Stimulated activated CD8-positive, alpha-beta memory T cell treated with anti-CD3 and anti-CD28 coated beads, Interleukin-7, amount 100 ng/mL, for 24 hours (primary cell): ENCODE results near the gene AQP10.
"Not testable (repeated sequence)": the region's sequence is repeated elsewhere in the genome, so short reads cannot be mapped to it uniquely, and the experiment has no call there.

ENCODE experiments used
- DNase-seq: peaks from one replicate; pipeline ENCODE4 v3.0.0-alpha.2; 2020; ENCODE audit warnings: low read depth

Gene AQP10

DNA sequence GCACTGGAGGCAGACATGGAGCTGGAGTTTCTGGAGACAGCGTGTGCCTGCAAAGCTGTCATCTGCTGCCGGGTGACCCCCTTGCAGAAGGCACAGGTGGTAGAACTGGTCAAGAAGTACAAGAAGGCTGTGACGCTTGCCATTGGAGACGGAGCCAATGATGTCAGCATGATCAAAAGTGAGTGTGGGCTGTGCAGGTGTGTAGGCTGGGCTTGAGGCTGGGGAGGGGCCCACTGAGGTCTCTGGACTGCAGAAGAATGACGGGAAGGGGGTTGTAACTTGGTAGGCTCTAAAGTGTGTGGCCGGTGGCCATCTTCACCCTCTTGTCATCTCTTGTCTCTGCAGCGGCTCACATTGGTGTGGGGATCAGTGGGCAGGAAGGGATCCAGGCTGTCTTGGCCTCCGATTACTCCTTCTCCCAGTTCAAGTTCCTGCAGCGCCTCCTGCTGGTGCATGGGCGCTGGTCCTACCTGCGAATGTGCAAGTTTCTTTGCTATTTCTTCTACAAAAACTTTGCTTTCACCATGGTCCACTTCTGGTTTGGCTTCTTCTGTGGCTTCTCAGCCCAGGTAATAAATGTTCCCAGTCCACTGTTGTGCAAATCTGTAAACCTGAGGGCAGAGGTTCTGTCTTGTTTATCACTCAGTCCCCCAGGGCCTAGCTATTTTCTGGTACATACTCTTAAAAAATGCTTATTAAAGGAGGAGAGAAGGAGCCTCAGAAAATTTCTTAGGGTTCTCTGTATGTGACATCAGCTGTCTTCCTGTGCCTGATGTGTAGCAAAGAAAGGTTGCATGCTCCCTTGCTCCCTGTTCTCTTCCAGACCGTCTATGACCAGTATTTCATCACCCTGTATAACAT lies 24.3 kb downstream of the AQP10 start:
- DNase-seq, result peak; percentile 54

DNA sequence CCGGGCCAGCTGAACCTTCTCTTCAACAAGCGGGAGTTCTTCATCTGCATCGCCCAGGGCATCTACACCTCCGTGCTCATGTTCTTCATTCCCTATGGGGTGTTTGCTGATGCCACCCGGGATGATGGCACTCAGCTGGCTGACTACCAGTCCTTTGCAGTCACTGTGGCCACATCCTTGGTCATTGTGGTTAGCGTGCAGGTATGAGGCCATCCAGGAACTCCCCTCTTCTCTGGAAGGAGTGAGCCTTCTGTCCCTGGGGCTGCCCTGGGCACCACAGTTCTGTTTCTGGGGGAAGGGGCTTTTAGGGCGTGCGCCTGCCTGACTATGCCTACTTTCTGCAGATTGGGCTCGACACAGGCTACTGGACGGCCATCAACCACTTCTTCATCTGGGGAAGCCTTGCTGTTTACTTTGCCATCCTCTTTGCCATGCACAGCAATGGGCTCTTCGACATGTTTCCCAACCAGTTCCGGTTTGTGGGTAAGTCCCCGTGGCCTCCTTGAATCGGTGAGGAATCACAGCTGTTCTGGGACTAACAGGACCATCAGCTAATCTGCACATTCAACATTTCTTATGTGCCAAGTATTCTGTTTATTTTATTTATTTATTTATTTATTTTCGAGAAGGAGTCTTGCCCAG lies 25.5 kb downstream of the AQP10 start:
- DNase-seq, result no peak

DNA sequence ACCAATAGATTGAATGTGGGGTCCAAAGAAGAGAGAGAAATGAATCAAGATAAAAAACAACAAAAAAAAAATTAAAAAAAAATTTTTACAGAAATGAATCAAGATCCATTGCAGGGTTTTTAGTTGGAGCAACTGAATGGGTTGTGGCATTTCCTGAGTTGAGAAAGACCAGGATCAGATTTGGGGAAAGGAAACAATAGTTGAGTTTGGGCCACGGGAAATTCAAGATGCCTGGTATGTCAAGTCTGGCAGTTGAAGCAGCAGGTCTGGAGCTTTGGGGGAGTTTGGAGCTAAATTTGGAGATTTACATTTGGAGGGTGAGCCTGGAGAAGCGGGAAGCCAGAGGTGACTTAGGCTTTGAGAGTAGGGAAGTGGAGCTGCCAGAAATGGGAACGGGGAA lies 27.1 kb downstream of the AQP10 start:
- DNase-seq, result no peak

DNA sequence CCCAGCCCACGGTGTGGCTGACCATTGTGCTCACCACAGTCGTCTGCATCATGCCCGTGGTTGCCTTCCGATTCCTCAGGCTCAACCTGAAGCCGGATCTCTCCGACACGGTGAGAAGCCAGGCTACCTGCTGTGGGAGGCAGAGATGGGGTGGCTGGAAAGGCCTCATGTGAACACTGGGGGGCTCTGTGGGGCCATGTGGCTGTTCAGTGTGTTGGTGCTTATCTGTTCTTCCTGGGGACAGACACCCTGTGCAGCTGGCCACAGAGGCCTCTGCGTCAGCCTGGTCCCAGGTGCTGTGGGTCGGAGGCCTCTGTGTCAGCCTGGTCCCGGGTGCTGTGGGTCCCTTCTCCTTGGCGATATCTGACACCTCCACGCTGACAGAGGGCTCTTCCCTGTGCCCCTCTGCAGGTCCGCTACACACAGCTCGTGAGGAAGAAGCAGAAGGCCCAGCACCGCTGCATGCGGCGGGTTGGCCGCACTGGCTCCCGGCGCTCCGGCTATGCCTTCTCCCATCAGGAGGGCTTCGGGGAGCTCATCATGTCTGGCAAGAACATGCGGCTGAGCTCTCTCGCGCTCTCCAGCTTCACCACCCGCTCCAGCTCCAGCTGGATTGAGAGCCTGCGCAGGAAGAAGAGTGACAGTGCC lies 27.7 kb downstream of the AQP10 start:
- no peak for DNase-seq

DNA sequence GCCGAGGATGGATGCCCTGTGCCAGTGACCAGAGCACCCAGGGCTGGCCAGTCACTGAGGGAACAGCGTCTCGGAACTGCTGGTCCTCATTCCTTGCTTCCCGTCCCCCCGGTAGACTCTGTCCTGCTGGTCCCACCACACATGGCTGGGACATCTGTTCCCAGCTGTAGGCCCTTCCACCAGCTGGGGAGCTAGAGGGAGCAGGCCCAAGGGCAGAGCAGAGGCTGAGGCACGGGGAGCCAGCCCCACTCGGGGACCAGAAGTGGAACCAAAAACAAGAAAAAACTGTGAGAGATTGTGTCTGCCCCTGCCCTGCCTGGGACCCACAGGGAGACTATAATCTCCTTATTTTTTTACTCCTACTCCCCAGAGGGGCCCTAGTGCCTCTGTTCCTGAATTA lies 28.2 kb downstream of the AQP10 start:
- DNase-seq, result no peak

DNA sequence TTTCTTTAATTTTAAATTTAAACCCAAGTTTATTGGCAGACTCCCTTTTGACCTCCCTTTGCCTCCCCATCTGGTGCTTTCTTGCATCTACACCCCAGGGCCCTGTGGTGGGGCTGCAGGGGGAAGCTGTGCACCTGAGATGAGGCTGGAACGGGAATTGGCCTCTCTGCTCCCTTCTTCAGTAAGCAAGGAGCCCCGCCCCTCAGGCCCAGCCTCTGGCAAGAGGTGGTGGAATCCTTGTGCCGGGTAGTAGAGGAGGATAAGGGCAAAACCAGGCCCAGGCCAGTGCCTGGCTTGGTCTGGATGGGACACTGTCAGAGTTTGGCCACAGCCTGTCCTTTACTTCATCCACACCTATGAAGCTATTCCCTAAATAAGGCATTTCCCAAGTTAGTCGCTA lies 29.5 kb downstream of the AQP10 start:
- no peak for DNase-seq

DNA sequence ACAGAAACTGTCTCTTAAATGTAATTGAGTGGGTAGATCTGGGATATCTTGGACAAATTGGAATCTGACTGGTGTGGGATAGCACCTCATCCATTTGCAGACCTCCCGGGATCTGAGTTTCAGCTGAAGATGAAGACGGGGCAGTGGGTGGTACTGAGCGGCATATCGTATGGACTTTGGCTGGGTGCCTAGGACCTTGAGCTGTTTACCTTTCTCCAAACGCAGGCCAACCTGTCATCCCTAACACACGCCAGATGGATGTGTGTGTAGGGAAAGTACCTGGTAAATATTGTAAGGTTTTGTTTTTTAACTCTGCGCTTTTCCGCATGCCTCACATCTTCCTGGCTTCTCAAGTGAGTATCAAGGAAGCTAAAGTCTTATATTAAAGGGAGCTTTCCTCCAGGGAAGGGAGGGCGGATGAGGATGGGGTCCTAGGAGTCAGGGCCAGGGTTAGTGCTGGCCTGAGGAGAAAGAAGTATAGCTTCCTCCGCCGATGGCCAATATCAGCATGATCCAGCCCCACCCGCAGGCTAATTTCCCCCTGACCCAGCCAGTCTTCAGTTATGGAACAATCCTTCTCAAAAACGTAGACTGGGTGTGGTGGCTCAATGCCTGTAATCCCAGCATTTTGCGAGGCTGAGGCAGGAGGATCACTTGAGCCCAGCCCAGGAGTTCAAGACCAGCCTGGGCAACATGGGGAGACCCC lies 30.6 kb downstream of the AQP10 start:
- no peak for DNase-seq

DNA sequence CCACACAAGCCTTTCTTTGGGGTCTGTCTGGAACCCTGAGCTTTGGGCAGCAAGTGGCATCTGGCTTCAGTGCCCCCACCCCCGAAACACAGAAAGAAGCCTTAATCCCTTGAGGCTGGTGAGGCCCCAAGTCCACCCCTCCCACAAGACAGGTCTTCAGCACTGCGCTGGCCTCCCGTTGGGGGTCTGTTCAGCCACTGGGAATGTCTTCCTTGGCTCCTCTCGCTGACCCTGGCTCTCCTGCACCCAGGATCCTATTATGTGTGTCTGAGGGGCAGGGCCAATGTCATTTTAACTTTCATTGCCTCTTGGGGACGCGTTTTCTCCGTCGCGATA lies 31.3 kb downstream of the AQP10 start:
- DNase-seq, result no peak

DNA sequence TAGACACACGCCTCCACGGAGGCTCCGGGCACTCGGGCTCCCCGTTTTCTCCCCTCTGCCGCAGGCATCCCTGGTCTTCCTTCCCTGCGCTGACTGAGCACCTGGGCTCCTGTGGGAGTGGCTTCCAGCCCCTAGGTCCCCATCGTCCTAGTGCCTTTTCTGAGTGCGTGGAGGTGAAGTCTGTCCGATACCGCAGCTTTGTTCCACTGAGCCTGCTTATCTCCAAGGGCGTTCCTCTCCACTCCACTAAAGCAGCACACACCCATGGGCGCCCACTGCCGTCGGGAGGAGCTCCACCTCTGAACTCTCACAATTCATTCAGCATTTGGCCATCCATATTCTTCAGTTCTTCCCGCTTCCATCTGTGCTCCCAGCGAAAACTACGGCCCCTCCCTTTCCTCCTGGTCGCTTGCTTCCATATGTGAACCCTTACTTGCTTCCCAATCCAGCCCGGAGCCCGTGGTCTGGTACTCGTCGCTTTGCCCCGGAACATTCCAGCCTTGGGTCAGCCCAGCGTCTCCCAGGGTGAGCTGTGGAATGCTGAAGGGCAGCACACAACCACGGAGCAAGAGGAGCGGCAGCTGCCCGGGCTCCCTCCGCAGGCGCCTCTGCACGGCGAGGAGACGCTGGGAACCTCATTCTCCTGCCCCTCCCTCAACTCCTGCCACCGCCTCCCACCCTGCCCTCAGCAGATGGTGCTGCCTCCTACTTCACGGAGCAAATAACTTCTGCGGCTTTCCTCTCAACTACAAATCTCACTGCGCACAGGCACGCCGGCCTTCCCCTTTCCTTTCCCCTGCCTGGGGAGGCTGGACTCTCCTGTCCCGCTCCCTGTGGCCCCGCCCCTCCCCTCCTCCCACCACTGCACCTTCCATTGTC lies 31.9 kb downstream of the AQP10 start:
- no peak for DNase-seq

DNA sequence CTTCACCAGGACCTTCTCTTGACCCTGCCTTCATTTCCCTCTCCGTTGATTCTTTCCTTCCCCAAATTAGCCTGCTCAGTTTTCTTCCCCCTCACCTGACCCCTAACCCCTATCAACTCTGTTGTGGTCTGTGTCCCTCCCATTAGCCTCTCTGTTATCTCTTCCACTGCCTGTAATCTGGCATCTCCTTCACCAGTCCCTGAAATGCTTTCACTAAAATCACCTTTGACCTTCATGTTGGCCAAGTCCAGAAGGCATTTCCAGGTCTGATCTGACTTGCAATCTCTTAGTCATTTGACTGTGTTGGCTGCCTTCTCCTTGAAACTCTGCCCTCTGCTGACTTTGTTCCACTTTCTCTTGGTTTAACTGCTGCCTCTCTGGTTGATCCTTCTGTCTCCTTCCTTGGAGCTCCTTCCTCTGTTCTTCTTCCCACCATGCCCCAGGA lies 32.6 kb downstream of the AQP10 start:
- no peak for DNase-seq

DNA sequence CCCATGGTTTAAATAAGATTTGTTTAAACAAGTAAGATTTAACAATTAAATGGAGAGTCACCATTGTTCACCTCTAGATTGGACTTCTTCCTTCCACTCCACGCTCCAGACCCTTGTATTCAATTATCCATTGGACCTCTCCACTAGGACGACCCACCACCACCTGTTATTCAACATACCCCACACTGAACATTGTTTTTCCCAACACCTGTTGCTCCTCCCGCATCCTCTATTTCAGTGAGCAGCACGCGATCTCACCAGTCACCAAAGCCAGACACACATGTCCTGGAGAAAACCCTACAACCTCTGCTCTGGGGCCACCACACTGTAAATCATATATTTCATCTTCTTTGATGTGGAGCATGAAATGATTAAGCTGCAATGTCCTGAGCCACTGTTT lies 33.1 kb downstream of the AQP10 start:
- no peak for DNase-seq

DNA sequence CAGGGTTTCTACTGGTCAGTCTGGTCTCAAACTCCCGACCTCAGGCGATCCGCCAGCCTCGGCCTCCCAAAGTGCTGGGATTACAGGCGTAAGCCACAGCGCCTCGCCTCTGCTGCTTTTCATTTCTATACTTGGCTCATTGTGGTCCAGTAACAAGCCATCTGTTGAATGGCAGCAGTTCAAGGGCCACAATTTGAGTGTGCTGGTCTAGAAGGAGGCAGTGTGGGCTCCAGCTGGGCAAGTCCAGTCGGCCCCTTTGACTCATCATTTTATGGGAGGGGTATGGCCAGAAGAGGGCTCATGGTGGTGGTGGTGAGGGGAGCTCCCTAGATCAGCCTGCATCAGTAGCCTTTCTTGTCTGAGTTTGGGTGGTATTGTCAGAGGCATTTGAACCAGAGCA lies 37.6 kb downstream of the AQP10 start:
- no peak for DNase-seq

DNA sequence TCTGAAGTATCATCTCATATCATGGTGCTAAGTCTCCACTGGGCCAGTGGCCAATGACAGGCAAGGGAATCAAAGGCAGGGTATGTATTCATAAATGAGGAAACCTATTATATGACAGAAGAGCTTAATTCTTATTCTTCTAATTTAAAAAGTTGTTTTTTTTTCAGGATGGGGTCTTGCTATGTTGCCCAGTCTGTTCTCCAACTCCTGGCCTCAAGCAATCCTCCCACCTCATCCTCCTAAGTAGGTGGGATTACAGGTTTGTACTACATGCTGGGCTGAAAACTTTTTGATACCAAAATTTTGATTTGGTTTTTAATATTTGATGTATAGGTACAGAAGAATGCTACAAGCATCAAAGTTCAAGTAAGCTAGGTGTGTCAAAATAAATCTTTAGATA lies 39.4 kb downstream of the AQP10 start:
- DNase-seq, result no peak

DNA sequence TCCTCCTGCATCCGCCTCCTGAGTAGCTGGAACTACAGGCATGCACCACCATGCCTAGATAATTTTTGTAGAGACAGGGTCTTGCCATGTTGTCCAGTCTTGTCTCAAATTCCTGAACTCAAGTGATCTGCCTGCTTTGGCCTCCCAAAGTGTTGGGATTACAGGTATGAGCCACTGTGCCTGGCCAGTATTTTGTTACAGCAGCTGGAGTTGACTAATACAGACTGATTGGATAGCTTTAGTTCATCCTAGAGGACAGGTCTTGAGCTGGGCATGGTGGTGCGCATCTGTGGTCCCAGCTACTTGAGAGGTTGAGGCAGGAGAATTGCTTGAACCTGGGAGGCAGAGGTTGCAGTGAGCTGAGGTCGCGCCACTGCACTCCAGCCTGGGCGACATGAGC lies 40.0 kb downstream of the AQP10 start:
- DNase-seq, result not testable (repeated sequence)

DNA sequence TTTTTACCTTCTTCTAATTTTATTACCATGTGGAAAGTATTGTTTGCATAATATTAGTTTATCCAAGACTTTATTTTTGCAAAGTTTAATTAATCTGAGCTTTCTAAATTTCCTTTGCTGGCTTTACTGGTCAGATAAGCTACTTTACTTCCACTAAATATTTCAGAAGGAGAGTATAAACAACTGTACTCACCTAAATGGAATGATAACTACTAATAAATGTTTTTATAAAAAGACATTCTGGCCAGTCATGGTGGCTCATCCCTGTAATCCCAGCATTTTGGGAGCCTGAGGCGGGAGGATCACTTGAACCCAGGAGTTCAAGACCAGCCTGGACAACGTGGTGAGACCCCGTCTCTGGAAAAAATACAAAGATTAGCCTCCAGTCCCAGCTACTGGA lies 40.5 kb downstream of the AQP10 start:
- no peak for DNase-seq

DNA sequence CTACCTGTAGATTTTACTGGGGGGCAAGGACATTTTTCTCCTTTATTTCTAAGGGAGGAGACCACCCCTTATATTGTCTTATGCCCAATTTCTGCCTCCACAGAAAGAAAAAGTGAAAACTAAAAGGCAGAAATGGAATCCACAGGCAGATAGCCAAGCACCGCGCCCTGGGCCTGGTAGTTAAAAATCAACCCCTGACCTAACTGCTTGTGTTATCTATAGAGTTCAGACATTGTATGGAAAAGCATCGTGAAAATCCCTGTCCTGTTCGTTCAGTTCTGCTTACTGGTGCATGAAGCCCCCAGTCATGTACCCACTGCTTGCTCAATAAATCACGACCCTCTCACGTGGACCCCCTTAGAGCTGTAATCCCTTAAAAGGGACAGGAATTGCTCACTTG lies 50.5 kb downstream of the AQP10 start:
- DNase-seq, result no peak

DNA sequence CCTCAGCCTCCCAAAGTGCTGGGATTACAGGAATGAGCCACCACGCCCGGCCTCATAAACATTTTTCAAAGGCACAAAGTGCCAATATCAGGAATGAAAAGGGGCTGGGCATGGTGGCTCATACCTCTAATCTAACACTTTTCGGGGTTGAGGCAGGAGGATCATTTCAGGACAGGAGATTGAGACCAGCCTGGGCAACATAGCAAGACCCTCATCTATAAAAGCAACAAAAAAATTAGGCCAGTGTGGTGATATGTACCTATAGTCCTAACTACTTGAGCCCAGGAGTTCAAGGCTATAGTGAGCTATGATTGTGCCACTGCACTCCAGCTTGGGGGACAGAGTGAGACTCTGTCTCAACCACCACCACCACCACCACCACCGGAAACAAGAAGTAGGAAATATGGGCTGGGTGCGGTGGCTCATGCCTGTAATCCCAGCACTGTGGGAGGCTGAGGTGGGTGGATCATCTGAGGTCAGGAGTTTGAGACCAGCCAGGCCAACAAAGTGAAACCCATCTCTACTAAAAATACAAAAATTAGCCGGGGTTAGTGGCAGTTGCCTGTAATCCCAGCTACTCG lies 53.0 kb downstream of the AQP10 start:
- DNase-seq, result not testable (repeated sequence)
